ENCODE measurements around the gene LCN10.

GRCh38 chr9:136746621-136747020 lies 3.9 kb upstream of the LCN10 start:
- TF ChIP-seq YY1 (IDR thresholded peaks at IDR 0.05; ENCODE audit: insufficient read depth, insufficient read length) (no peak), ZNF274 (IDR thresholded peaks at IDR 0.05; ENCODE audit: low read depth, low read length) (no peak)

Data from NT2/D1 (cell line).